NCI-H748 treated with DMSO at 0.1 percent for 48 hours (cell line): ENCODE measurements around the gene SLFN13.
"Not testable (repeated sequence)": the region's sequence is repeated elsewhere in the genome, so short reads cannot be mapped to it uniquely, and the experiment has no call there.

ENCODE experiments used
- DNase-seq: peaks from one replicate; lab custom pipeline; 2025; lab: John Stamatoyannopoulos, UW

The SLFN13 gene

GRCh38 chr17:35433075-35433894 lies 15.3 kb downstream of the SLFN13 start:
- no peak for DNase-seq

- no peak for DNase-seq
Observed at GRCh38 chr17:35432176-35433074, 16.1 kb downstream of the SLFN13 start, which contains the start of gene SLFN12. TSS of gene SLFN12 (minus strand) at chr17:35432500. CDS start at chr17:35423028, 9,472 bp downstream.

GRCh38 chr17:35429702-35430101 lies 18.9 kb downstream of the SLFN13 start:
- DNase-seq: no peak

- DNase-seq: no peak
Observed at GRCh38 chr17:35428229-35428628, 20.3 kb downstream of the SLFN13 start.

- no peak for DNase-seq
Observed at GRCh38 chr17:35423761-35424160, 24.8 kb downstream of the SLFN13 start.

- DNase-seq: not testable (repeated sequence)
Observed at GRCh38 chr17:35421069-35421468, 27.5 kb downstream of the SLFN13 start.

- no peak for DNase-seq
Observed at GRCh38 chr17:35416659-35417058, 31.9 kb downstream of the SLFN13 start.

- not testable (repeated sequence) for DNase-seq
Observed at GRCh38 chr17:35414707-35415106, 33.9 kb downstream of the SLFN13 start.

GRCh38 chr17:35414247-35414646 lies 34.3 kb downstream of the SLFN13 start:
- no peak for DNase-seq

GRCh38 chr17:35407531-35407930 lies 41.0 kb downstream of the SLFN13 start:
- no peak for DNase-seq

- no peak for DNase-seq
Observed at GRCh38 chr17:35406568-35406967, 42.0 kb downstream of the SLFN13 start.

GRCh38 chr17:35404360-35404759 lies 44.2 kb downstream of the SLFN13 start:
- DNase-seq: no peak

GRCh38 chr17:35393783-35394182 lies 54.8 kb downstream of the SLFN13 start:
- not testable (repeated sequence) for DNase-seq

GRCh38 chr17:35390663-35391062 lies 57.9 kb downstream of the SLFN13 start:
- DNase-seq: no peak

- DNase-seq: no peak
Observed at GRCh38 chr17:35390156-35390555, 58.4 kb downstream of the SLFN13 start.

GRCh38 chr17:35387496-35387895 lies 61.1 kb downstream of the SLFN13 start:
- DNase-seq: no peak
